SK-N-SH (cell line): Measurements from ENCODE around the gene PPP3CB. TPM values are rescaled to one million over a fixed set of nuclear protein-coding genes. Genes with fewer than 3 reads are reported as not detected.

Experiments
- CTCF ChIA-PET: fragments of 300-600, 350-600 bp; formaldehyde crosslinking; extraction: SDS; loops from one replicate; lab custom pipeline; 2021; lab: Yijun Ruan, JAX
- POLR2A ChIA-PET: fragments of 350-600 bp; sonication (Branson Sonifier 250); formaldehyde crosslinking; extraction: SDS; loops from one replicate; lab custom pipeline; 2020; ENCODE audit warnings: antibody characterized with exemption, inconsistent platforms; lab: Yijun Ruan, JAX
- DNase-seq: peaks from one replicate; pipeline ENCODE4 v3.0.0; 2012
- H2AFZ ChIP-seq: fragments of 200-600 bp; sonication (generic); 2 replicates; pipeline ENCODE4 v1.8.1; 2016; ENCODE audit warnings: antibody characterized with exemption, mild to moderate bottlenecking, low read depth
- H3F3A ChIP-seq: fragments of 200-600 bp; sonication (generic); replicated peaks from 2 replicates; pipeline ENCODE3; 2016; ENCODE audit warnings: antibody characterized with exemption, mild to moderate bottlenecking; ENCODE audit not compliant: insufficient read depth
- H3K27ac ChIP-seq, 2 experiments: fragments of 200-500 bp in 1 of 2; fragments of 200-600 bp in 1 of 2; sonication (Bioruptor generic) in 1 of 2; sonication (generic), shearing (Covaris generic) in 1 of 2; 2 replicates each; pipeline versions ENCODE4 v1.5.1 to v1.6.1; 2014 to 2016; ENCODE audit warnings: low read depth in 2 of 2, inconsistent platforms in 1 of 2, low read length in 1 of 2, mild to moderate bottlenecking in 1 of 2, mixed read lengths in 1 of 2
- H3K27me3 ChIP-seq: fragments of 200-600 bp; sonication (generic), shearing (Covaris generic); 2 replicates; pipeline ENCODE4 v1.6.1; 2016; ENCODE audit warnings: mixed run types; ENCODE audit not compliant: insufficient read depth
- H3K36me3 ChIP-seq, 2 experiments: fragments of 200-500 bp in 1 of 2; fragments of 200-600 bp in 1 of 2; sonication (Bioruptor generic) in 1 of 2; sonication (generic) in 1 of 2; replicated peaks in 1 of 2; 2 replicates each; pipeline versions ENCODE3 to v1.5.1; 2014 to 2016; ENCODE audit warnings: low read length in 1 of 2, mild to moderate bottlenecking in 1 of 2; ENCODE audit not compliant: insufficient read depth in 2 of 2, control insufficient read depth in 1 of 2
- H3K4me1 ChIP-seq, 2 experiments: fragments of 200-500 bp in 1 of 2; fragments of 200-600 bp in 1 of 2; sonication (Bioruptor generic) in 1 of 2; sonication (generic), shearing (Covaris generic) in 1 of 2; 2 replicates each; pipeline versions ENCODE4 v1.5.1 to v1.6.1; 2014 to 2016; ENCODE audit warnings: low read depth in 1 of 2, low read length in 1 of 2, mixed run types in 1 of 2; ENCODE audit not compliant: insufficient read depth in 2 of 2, control insufficient read depth in 1 of 2
- H3K4me2 ChIP-seq: fragments of 200-600 bp; sonication (generic), shearing (Covaris generic); 2 replicates; pipeline ENCODE4 v1.6.1; 2017; ENCODE audit warnings: mixed run types
- H3K4me3 ChIP-seq, 2 experiments: fragments of 200-500 bp in 1 of 2; fragments of 200-600 bp in 1 of 2; sonication (Bioruptor generic) in 1 of 2; sonication (generic), shearing (Covaris generic) in 1 of 2; 2 replicates each; pipeline versions ENCODE4 v1.5.1 to v1.8.1; 2014 to 2016; ENCODE audit warnings: low read depth in 2 of 2, inconsistent platforms in 1 of 2, low read length in 1 of 2, mild to moderate bottlenecking in 1 of 2, mixed read lengths in 1 of 2, moderate library complexity in 1 of 2
- H3K79me2 ChIP-seq: fragments of 200-600 bp; sonication (generic); 2 replicates; pipeline ENCODE4 v1.8.1; 2017; ENCODE audit warnings: mild to moderate bottlenecking; ENCODE audit not compliant: insufficient read depth
- H3K9ac ChIP-seq: fragments of 200-600 bp; sonication (generic); 2 replicates; pipeline ENCODE4 v1.6.1; 2017; ENCODE audit warnings: mixed run types
- H3K9me2 ChIP-seq: fragments of 200-600 bp; sonication (generic); 2 replicates; pipeline ENCODE4 v1.6.1; 2017; ENCODE audit warnings: mixed run types
- H3K9me3 ChIP-seq: fragments of 200-600 bp; sonication (generic); 2 replicates; pipeline ENCODE4 v1.6.1; 2017; ENCODE audit warnings: mixed run types, mild to moderate bottlenecking, moderate library complexity
- H4K20me1 ChIP-seq: fragments of 200-600 bp; sonication (generic); 2 replicates; pipeline ENCODE4 v1.6.1; 2017; ENCODE audit warnings: mild to moderate bottlenecking, mixed run types; ENCODE audit not compliant: insufficient read depth
- CHD2 ChIP-seq: fragments of 150-350 bp; IDR thresholded peaks from 2 replicates; pipeline ENCODE4 v1.6.1; 2018; ENCODE audit warnings: low read length; ENCODE audit not compliant: partially characterized antibody
- ELF1 ChIP-seq: IDR thresholded peaks from 2 replicates; pipeline ENCODE4 v1.4.0; 2012
- EZH2phosphoT487 ChIP-seq: fragments of 200-600 bp; sonication (generic); IDR thresholded peaks from 2 replicates; pipeline ENCODE4 v1.6.1; 2017; ENCODE audit warnings: low read depth, mixed run types, mild to moderate bottlenecking, antibody characterized with exemption, moderate library complexity, borderline replicate concordance
- FOXM1 ChIP-seq: IDR thresholded peaks from 2 replicates; pipeline ENCODE4 v1.4.0; 2012; ENCODE audit warnings: low read depth, mild to moderate bottlenecking
- GATA2 ChIP-seq: sonication (generic); formaldehyde crosslinking; IDR thresholded peaks from 2 replicates; pipeline ENCODE4 v1.5.0; 2020; ENCODE audit warnings: mild to moderate bottlenecking, missing genetic modification reagents
- MEF2A ChIP-seq: IDR thresholded peaks from 2 replicates; pipeline ENCODE4 v1.4.0; 2012; ENCODE audit warnings: low read depth, borderline replicate concordance
- MXI1 ChIP-seq: IDR thresholded peaks from 2 replicates; pipeline ENCODE4 v1.6.1; 2012; ENCODE audit warnings: mild to moderate bottlenecking, low read depth, low read length, improper control_type of control experiment
- NFIC ChIP-seq: IDR thresholded peaks from 2 replicates; pipeline ENCODE4 v1.4.0; 2012; ENCODE audit warnings: borderline replicate concordance
- NRF1 ChIP-seq: IDR thresholded peaks from 2 replicates; pipeline ENCODE4 v1.6.1; 2012; ENCODE audit warnings: low read depth, mild to moderate bottlenecking, low read length
- RAD21 ChIP-seq: IDR thresholded peaks from 2 replicates; pipeline ENCODE4 v1.6.1; 2012; ENCODE audit warnings: mild to moderate bottlenecking, low read length
- RFX5 ChIP-seq: IDR thresholded peaks from 2 replicates; pipeline ENCODE4 v1.6.1; 2012; ENCODE audit warnings: mild to moderate bottlenecking, improper control_type of control experiment, low read length
- SIN3A ChIP-seq: IDR thresholded peaks from 2 replicates; pipeline ENCODE4 v1.6.1; 2012; ENCODE audit warnings: low read depth, mild to moderate bottlenecking, low read length, moderate library complexity, borderline replicate concordance
- SMC3 ChIP-seq: IDR thresholded peaks from 2 replicates; pipeline ENCODE4 v1.6.1; 2012; ENCODE audit warnings: low read depth, low read length, improper control_type of control experiment
- TAF1 ChIP-seq: IDR thresholded peaks from 2 replicates; pipeline ENCODE4 v1.6.1; 2012; ENCODE audit warnings: low read depth, mild to moderate bottlenecking, low read length, moderate library complexity, borderline replicate concordance
- YY1 ChIP-seq: IDR thresholded peaks from 2 replicates; pipeline ENCODE4 v1.4.0; 2012; ENCODE audit warnings: low read depth, mild to moderate bottlenecking
- WGBS: methylation state at CpG from one replicate; pipeline ENCODE4 v1.1.6; 2017; ENCODE audit warnings: low lambda C conversion rate; 5-methylcytosine and 5-hydroxymethylcytosine counted together
- polyA plus RNA-seq, 3 experiments: library from polyadenylated mRNA; depleted of rRNA; stranded (reverse); fragments of >200 nt; gene quantifications; 2 replicates each; pipeline ENCODE4 v1.2.3, GENCODE V29; 2012
- TF ChIP-seq, protein P1 (sequence below): IDR thresholded peaks from 2 replicates; pipeline ENCODE4; 2012
- TF ChIP-seq, protein P2 (sequence below): fragments of 150-350 bp; IDR thresholded peaks from 2 replicates; pipeline ENCODE4 v1.6.1; 2016; ENCODE audit warnings: mild to moderate bottlenecking, low read depth, low read length
- TF ChIP-seq, protein P3 (sequence below): fragments of 200-600 bp; sonication (generic); IDR thresholded peaks from 2 replicates; pipeline ENCODE4 v1.6.1; 2017; ENCODE audit warnings: antibody characterized with exemption, mild to moderate bottlenecking, moderate library complexity

Gene PPP3CB
- polyA plus RNA-seq, 1 of the 3 experiments (the other 2 are of a cell fraction) = 14.5 TPM

DNA sequence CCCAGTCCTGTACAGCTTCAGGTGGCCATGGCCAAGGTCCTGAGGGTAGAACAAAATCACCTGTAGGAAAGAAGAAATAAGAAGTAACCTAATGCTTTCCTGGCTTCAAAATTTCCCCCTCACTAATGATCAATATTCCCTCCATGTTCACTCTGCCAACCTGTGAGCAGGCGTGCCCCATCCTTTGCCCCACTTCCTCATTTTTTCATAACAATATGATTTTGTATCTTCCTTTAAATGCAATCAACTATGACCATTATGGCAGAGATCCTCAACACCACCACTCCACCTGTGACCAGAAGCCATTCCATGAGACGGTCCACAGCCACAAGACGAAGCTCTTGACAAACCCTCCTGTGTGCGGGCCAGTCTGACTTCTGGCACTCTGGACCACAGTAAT, 69.5 kb downstream of the PPP3CB start:
- Histone ChIP-seq H3K4me1 (no peaks in the 10 kb centered on the region), H3K4me2 (no peak overlapping the region), H3K9me3 (no peaks in the 10 kb centered on the region), H3K4me3 (no peak overlapping the region), H3K79me2 (no peaks in the 10 kb centered on the region), H2AFZ (no peak overlapping the region), H3K9ac (no peak overlapping the region), H3K27me3 (no peaks in the 10 kb centered on the region), H3K36me3 (peaks cover 20 to 41% of the 10 kb centered on the region in 2 experiments), H3K27ac (no peak overlapping the region), H3K9me2 (no peaks in the 10 kb centered on the region), H4K20me1 (no peaks in the 10 kb centered on the region), H3F3A (no peaks in the 10 kb centered on the region)
- 91% methylated on average over 4 of the region's 4 CpGs for WGBS
- DNase-seq = no peak
- ChIA-PET POLR2A (no interaction called here), CTCF (no interaction called here)
- TF ChIP-seq GATA2 = no peak
- TF ChIP-seq SMC3 = no peak
- no peak for TF ChIP-seq NFIC
- TF ChIP-seq, protein P1, sequence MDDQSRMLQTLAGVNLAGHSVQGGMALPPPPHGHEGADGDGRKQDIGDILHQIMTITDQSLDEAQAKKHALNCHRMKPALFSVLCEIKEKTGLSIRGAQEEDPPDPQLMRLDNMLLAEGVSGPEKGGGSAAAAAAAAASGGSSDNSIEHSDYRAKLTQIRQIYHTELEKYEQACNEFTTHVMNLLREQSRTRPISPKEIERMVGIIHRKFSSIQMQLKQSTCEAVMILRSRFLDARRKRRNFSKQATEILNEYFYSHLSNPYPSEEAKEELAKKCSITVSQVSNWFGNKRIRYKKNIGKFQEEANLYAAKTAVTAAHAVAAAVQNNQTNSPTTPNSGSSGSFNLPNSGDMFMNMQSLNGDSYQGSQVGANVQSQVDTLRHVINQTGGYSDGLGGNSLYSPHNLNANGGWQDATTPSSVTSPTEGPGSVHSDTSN = no peak
- no peak for TF ChIP-seq YY1
- TF ChIP-seq TAF1 = no peak
- TF ChIP-seq RAD21 = no peak
- no peak for TF ChIP-seq FOXM1
- TF ChIP-seq, protein P2, sequence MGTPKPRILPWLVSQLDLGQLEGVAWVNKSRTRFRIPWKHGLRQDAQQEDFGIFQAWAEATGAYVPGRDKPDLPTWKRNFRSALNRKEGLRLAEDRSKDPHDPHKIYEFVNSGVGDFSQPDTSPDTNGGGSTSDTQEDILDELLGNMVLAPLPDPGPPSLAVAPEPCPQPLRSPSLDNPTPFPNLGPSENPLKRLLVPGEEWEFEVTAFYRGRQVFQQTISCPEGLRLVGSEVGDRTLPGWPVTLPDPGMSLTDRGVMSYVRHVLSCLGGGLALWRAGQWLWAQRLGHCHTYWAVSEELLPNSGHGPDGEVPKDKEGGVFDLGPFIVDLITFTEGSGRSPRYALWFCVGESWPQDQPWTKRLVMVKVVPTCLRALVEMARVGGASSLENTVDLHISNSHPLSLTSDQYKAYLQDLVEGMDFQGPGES = no peak
- no peak for TF ChIP-seq CHD2
- no peak for TF ChIP-seq RFX5
- TF ChIP-seq SIN3A = no peak
- TF ChIP-seq, protein P3, sequence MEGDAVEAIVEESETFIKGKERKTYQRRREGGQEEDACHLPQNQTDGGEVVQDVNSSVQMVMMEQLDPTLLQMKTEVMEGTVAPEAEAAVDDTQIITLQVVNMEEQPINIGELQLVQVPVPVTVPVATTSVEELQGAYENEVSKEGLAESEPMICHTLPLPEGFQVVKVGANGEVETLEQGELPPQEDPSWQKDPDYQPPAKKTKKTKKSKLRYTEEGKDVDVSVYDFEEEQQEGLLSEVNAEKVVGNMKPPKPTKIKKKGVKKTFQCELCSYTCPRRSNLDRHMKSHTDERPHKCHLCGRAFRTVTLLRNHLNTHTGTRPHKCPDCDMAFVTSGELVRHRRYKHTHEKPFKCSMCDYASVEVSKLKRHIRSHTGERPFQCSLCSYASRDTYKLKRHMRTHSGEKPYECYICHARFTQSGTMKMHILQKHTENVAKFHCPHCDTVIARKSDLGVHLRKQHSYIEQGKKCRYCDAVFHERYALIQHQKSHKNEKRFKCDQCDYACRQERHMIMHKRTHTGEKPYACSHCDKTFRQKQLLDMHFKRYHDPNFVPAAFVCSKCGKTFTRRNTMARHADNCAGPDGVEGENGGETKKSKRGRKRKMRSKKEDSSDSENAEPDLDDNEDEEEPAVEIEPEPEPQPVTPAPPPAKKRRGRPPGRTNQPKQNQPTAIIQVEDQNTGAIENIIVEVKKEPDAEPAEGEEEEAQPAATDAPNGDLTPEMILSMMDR = no peak
- TF ChIP-seq MXI1 = no peak
- no peak for TF ChIP-seq EZH2phosphoT487

DNA sequence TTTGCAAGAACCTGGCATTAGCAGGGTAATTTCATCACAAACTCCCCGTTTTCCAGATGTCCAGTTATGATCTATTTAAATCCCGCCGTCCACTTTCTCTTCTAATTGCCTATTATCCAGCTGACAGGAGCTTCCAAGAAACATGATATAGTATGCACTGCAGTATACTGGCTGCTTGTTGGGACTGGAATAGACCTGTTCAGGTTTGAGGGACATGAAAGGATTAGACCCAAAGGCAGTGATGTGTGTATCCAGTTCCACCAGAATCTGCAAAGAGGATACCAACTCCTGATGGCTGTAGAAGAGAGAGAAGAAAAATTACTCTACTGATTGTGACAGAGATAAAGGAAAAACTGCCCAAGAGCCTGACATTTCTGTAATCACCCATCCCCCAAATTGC, 71.3 kb downstream of the PPP3CB start:
- no peak overlapping the region for H3K4me3 ChIP-seq
- H3F3A ChIP-seq = no peaks in the 10 kb centered on the region
- TF ChIP-seq EZH2phosphoT487 (no peak), ELF1 (no peak), GATA2 (no peak), RFX5 (no peak), NRF1 (no peak), MXI1 (no peak), MEF2A (no peak)
- no peaks in the 10 kb centered on the region for H3K27me3 ChIP-seq
- CTCF ChIA-PET = no interaction called here
- H2AFZ ChIP-seq = no peak overlapping the region
- no peaks in the 10 kb centered on the region for H3K4me1 ChIP-seq
- H4K20me1 ChIP-seq = no peaks in the 10 kb centered on the region
- peak; percentile 14 for DNase-seq
- peaks cover 17 to 38% of the 10 kb centered on the region in 2 experiments for H3K36me3 ChIP-seq
- no peaks in the 10 kb centered on the region for H3K9me3 ChIP-seq
- H3K27ac ChIP-seq = no peak overlapping the region; a peak in 1 of 4 replicates
- 66% methylated on average over 3 of the region's 3 CpGs for WGBS
- no peaks in the 10 kb centered on the region for H3K9me2 ChIP-seq
- no peaks in the 10 kb centered on the region for H3K79me2 ChIP-seq
- no peak overlapping the region for H3K4me2 ChIP-seq
- no peak overlapping the region for H3K9ac ChIP-seq
- POLR2A ChIA-PET = no interaction called here
